ENCODE results near the gene DUSP2.

Gene DUSP2

DNA sequence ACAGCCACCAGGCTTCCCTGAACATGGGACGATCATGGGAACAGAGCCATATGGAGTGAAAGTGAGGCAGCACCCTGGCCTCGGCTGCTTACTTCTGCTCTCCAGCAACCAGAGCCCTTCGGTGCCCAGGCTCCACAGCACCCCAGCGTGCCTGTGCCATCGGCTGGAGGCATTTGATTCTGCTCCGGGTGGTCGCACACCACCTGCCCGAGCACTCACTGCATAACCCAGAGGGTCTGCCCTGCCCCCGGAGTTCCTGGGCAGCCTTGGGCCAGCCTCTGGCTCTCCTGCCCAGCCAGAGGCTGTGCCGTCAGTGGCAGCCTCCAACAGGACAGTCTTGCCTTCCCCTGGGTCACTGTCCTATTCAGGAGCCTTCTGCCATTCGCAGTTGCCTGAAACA lies 10.8 kb downstream of the DUSP2 start:
- TF ChIP-seq, protein P1, sequence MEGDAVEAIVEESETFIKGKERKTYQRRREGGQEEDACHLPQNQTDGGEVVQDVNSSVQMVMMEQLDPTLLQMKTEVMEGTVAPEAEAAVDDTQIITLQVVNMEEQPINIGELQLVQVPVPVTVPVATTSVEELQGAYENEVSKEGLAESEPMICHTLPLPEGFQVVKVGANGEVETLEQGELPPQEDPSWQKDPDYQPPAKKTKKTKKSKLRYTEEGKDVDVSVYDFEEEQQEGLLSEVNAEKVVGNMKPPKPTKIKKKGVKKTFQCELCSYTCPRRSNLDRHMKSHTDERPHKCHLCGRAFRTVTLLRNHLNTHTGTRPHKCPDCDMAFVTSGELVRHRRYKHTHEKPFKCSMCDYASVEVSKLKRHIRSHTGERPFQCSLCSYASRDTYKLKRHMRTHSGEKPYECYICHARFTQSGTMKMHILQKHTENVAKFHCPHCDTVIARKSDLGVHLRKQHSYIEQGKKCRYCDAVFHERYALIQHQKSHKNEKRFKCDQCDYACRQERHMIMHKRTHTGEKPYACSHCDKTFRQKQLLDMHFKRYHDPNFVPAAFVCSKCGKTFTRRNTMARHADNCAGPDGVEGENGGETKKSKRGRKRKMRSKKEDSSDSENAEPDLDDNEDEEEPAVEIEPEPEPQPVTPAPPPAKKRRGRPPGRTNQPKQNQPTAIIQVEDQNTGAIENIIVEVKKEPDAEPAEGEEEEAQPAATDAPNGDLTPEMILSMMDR (IDR thresholded peaks at IDR 0.05; ENCODE audit: low read depth, low read length): no peak
- DNase-seq: no peak
- no peaks in the 10 kb centered on the region for H3K27me3 ChIP-seq (ENCODE audit: insufficient read depth, low read depth, severe bottlenecking)
- no peaks in the 10 kb centered on the region for H3K36me3 ChIP-seq
- H3K4me3 ChIP-seq (ENCODE audit: low read depth, low read length): no peak overlapping the region
- H3K27ac ChIP-seq: no peak overlapping the region
- no peaks in the 10 kb centered on the region for H3K9me3 ChIP-seq (ENCODE audit: severe bottlenecking)

DNA sequence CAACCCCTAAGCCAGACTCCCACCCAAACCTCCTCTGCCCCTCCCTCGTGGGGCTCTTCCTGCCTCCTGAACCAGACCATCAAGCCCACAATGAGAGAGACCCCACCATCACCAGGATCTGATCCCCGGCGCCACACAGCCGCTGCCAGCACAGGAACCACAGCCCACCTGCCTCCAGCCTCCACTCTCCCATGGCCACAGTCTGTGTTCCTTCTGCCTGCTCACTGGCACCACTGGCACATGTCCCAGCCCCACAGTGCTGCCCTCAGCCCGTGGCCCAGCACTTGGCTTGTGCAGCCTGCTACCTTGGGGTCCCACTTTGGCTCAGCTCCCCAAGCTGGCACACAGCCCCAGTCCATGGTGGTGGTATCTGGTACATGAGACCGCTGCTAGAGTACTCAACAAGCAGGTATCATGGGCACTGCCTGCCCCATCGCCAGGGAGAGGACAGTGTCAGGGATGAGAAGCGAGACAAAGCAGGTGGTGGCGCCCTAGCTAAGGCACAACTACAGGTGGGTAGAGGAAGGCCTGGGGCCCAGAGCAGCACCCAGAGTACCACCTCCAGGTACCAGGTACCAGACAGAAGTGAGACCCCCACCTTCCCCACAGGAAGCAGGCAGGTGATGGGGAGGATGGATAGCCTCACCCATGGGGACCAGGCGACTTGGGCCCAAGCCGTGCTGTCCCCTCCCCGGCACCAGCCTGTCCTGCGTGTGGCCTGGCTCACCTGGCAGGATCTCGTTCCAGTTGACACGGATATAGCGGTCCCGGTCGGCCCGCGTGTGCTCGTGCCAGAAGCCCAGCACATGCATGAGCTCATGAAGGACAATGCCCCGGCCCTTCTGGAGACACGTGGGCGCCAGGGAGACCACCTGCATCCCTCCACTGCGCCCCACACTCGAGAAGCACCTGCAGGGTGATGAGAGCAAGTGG lies 13.2 kb downstream of the DUSP2 start:
- Histone ChIP-seq H3K9me3 (ENCODE audit: severe bottlenecking) (no peaks in the 10 kb centered on the region), H3K4me3 (ENCODE audit: low read depth, low read length) (no peak overlapping the region), H3K27me3 (ENCODE audit: insufficient read depth, low read depth, severe bottlenecking) (no peaks in the 10 kb centered on the region), H3K36me3 (no peaks in the 10 kb centered on the region), H3K27ac (no peak overlapping the region)
- no peak for DNase-seq
- TF ChIP-seq, protein P1 (IDR thresholded peaks at IDR 0.05; ENCODE audit: low read depth, low read length): no peak

DNA sequence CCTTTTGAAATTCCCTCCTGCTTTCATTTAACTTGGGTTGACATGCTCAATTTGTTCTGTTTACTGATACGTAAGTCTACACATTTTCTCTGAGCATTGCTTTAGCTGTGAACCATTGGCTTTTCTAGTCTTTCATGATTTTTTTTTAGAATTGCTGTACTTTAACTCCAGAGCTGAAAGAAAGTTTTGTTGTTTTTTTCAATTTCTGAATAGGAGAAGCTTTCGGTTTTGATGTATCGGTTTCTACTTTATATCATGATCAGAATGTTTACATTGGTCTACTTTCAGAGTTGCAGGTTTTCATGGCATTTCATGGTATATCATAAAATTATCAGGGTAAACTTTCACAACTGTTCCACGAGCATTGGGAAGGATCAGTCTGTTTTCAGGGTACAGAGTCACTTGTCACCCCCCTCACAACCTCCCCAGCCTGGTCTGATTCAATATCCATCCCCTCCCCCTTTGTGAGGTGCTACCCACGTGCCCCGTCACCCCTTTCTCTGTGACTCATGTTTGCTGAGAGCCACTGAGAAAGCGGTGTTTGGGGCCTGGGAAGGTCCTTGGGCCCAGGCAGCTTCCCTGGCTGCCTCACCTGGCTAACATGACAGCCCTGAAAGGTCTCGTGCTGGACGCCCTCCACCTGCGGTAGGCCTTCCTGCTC lies 14.0 kb downstream of the DUSP2 start:
- H3K27me3 ChIP-seq (ENCODE audit: insufficient read depth, low read depth, severe bottlenecking): no peaks in the 10 kb centered on the region
- H3K27ac ChIP-seq: no peak overlapping the region
- TF ChIP-seq, protein P1 (IDR thresholded peaks at IDR 0.05; ENCODE audit: low read depth, low read length): no peak
- no peak for DNase-seq
- H3K36me3 ChIP-seq: no peaks in the 10 kb centered on the region
- H3K9me3 ChIP-seq (ENCODE audit: severe bottlenecking): no peaks in the 10 kb centered on the region
- no peak overlapping the region for H3K4me3 ChIP-seq (ENCODE audit: low read depth, low read length)

DNA sequence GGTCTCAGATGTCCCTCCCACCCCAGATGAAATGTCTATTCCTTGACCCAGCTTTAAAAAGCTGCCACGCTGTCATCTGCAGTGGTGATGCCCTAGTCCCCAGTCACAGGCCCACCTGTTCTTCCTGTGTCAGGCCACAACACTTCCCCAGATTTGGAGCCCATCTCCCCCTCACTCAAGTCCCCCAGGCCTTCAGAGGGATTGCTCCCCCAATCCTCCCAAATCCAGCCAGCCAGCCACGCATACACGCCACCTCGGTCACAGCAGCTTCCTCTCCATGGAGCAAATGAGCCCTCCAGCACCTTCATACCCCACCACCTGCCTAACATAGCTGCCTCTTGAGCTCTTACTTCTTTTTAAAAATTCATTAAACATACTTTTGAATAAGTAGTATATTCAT lies 14.8 kb downstream of the DUSP2 start:
- DNase-seq: no peak
- Histone ChIP-seq H3K9me3 (ENCODE audit: severe bottlenecking) (no peaks in the 10 kb centered on the region), H3K27me3 (ENCODE audit: insufficient read depth, low read depth, severe bottlenecking) (no peaks in the 10 kb centered on the region), H3K27ac (no peak overlapping the region), H3K36me3 (no peaks in the 10 kb centered on the region), H3K4me3 (ENCODE audit: low read depth, low read length) (no peak overlapping the region)
- TF ChIP-seq, protein P1 (IDR thresholded peaks at IDR 0.05; ENCODE audit: low read depth, low read length): no peak

DNA sequence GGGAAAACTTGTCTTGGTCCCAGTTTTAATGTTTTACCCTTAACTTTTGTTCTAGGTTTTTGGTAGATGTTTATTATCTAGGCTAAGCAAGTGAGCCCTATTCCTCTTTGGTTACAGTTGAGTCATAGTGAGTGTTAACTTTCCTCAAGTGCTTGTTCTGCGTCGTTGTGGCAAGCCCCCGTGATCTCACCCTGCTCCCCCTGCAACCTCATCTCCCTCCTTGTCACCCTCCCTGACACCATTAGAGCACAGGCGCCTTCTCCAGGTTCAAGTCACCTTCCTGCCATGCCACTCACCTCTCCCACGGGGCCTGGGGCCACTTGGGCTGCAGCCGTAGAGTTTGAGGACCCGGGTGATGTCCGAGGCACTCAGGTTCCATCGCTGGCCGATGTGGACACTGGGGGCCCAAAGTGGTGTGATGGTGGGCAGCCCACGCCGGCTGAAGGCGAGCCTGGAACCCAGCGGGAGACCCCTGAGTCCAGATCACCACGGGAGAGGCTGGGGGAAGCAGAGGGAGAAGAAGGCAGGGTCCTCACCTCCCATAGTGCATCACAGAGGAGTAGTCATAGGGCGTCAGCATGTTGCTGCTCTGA lies 15.6 kb downstream of the DUSP2 start:
- TF ChIP-seq, protein P1 (IDR thresholded peaks at IDR 0.05; ENCODE audit: low read depth, low read length): no peak
- Histone ChIP-seq H3K9me3 (ENCODE audit: severe bottlenecking) (no peaks in the 10 kb centered on the region), H3K27me3 (ENCODE audit: insufficient read depth, low read depth, severe bottlenecking) (no peaks in the 10 kb centered on the region), H3K36me3 (no peaks in the 10 kb centered on the region), H3K27ac (no peak overlapping the region), H3K4me3 (ENCODE audit: low read depth, low read length) (no peak overlapping the region)
- no peak for DNase-seq
